CMK (cell line): ENCODE data around the gene AKR1B1.

Experiments used
- DNase-seq: peaks from one replicate; pipeline ENCODE4 v3.0.0-alpha.2; 2010; ENCODE audit warnings: low read depth

Gene AKR1B1

DNA sequence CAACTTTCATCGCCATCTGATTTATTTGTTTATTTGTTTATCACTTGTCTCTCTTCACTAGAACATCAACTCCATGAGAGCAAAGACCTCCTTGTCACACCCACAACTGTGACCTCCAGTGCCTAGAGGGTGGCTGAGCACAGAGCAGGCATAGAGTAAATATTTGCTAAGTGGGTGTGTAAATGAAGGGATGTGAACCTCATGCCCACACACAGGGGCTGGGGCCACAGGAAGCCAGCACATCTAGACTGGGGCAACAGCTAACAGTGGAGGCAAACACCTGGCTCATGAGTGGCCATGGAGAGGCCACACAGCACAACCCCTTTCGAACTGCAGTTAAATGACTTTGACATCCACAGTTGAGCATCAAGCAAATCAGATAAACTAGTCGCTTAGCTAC, 39.8 kb downstream of the AKR1B1 start:
- no peak for DNase-seq

DNA sequence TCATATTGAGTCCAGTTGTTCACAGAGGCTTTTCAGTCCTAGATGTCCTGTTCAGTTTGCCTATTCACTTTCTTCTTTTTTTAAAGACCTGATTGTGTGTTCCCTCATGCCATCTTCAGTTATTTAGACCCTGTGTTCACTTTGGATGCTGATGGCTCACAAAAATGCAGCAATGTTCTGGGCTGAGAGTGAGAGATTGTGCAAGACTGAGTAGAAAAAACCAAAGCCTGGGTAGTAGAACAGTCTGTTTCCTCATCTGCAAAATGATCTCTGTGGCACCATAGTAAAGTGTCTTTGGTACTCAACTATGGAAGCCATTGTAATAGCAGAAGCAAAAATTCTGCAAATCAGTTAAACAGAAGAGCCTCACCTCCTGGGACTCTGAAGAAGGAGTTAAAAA, 43.2 kb downstream of the AKR1B1 start:
- no peak for DNase-seq

DNA sequence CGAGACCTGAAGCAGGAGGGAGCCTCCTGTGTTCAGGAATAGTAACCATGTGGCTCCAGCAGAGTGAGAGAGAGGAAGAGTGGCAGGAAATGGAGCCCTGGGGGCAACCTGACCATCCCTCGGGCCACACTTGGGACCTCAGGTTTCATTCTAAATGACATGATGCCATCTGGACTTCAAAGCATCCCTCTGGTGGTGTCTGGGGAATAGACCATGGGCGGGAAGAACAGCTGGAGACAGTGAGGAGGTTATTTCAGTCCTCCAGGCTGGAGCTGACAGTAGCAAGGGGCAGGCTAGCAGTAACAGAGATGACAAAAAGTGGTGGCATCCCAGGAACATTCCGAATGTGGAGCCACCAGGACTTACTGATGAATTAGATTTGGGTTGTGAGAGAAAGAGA, 44.8 kb downstream of the AKR1B1 start:
- DNase-seq: no peak

DNA sequence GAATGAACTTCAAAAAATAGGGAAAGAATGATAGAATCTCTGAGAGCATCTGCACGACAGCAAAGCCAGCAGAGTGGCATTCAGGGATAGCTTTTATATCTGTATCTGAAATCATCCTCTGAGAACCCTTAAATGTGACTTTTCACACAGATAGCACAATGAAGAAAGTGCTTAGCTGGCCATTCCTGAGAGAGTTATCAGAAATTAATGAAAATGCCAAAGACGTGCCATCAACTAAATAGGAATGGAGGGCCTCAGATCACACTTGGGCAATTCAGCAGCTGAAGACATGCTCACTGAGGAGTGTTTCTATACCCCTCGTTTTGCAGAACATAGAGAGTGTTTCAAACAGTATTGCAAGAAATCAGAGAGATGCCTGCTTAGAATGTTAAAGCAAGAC, 51.6 kb downstream of the AKR1B1 start:
- no peak for DNase-seq

GRCh38 chr7:134406431-134406830, 52.5 kb downstream of the AKR1B1 start:
- DNase-seq: no peak

DNA sequence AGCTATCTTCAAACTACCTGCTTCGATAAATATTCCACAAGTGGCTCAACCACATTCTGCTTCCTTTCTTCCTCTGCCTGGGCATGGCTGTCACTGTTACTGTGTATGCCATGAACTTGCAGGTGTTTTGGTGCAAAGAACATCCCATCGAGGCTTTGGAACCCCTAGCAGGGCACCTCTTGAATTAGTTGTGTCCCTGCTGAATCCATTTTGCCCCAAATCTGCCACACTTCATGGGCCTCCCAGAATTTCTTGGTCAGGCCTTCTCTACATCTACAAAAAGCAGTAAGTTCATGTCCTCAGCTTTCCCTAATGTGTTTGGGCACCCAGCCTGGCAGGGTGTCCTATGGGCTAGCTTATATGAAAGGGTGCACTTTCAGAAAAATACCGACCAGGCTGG, 53.6 kb downstream of the AKR1B1 start:
- no peak for DNase-seq

DNA sequence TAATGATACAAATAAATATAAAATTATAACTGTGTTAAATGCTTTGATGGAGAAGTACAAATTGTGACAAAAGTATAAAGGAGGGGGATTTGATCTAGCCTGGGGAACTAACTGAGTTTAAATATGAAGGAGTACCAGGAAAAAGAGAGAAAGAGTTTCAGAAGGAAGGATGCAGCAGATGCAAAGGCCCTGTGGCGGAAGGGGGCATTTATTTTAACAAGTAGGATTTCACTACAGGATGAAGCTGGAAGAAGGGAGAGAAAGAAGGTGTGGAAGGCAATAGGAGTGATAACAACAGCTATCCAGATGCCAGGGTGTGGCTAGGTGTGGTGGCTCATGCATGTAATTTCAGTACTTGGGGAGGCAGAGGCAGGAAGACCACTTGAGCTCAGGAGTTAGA, 55.8 kb downstream of the AKR1B1 start:
- DNase-seq: no peak

- DNase-seq: no peak
These were observed 58.0 kb downstream of the AKR1B1 start for GRCh38 chr7:134400859-134401258.

- DNase-seq: no peak
These were observed 62.9 kb downstream of the AKR1B1 start for GRCh38 chr7:134396031-134396430.

- no peak for DNase-seq
These were observed 63.3 kb downstream of the AKR1B1 start for GRCh38 chr7:134395604-134396003.

DNA sequence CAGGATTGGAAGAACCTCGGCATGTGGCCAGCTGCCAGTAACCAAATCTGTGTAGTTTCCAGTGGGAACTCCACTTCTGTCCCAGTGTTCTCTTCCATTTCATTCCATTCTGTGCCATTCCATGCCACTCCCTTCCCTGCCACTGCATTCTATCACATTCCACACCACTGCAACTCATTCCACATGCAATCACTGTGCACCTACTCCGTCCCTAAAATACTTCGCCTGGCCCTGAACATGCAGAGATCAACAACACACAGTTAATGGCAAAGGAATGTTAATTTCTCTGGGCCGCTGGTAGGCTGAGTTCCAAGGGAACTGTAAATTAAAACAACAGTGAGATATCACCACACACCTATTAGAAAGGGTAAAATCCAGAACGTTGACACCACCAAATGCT, 64.8 kb downstream of the AKR1B1 start:
- DNase-seq: no peak
